Esophagus squamous epithelium (tissue), 5 donors: ENCODE measurements around the gene FPR2. TPM values are rescaled to one million over a fixed set of nuclear protein-coding genes. Genes with fewer than 3 reads are reported as not detected.

Source experiments
- DNase-seq: peaks from one replicate; lab custom pipeline; 2025; lab: John Stamatoyannopoulos, UW
- H3K27ac ChIP-seq, 4 donors: fragments of 200-600 bp; sonication (generic); one replicate each; pipeline ENCODE4 v1.5.1; 2016 to 2019; ENCODE audit warnings: mild to moderate bottlenecking in 1 of 4
- H3K27me3 ChIP-seq, 4 donors: fragments of 200-600 bp; sonication (generic); 1 replicate in 3 of 4; 2 replicates in 1 of 4; pipeline versions ENCODE4 v1.5.1 to v1.6.0; 2017 to 2021; ENCODE audit warnings: antibody characterized with exemption in 1 of 4
- H3K36me3 ChIP-seq, 3 donors: fragments of 200-600 bp; sonication (generic); one replicate each; pipeline ENCODE4 v1.5.1; 2016 to 2019
- H3K4me1 ChIP-seq, 3 donors: fragments of 200-600 bp; sonication (generic); one replicate each; pipeline ENCODE4 v1.5.1; 2017 to 2019
- H3K4me3 ChIP-seq, 4 donors: fragments of 200-600 bp; sonication (generic); 1 replicate in 3 of 4; 2 replicates in 1 of 4; pipeline ENCODE4 v1.5.1; 2016 to 2019; ENCODE audit warnings: mild to moderate bottlenecking in 2 of 4, moderate library complexity in 1 of 4
- H3K9me3 ChIP-seq, 3 donors: fragments of 200-600 bp; sonication (generic); one replicate each; pipeline ENCODE4 v1.5.1; 2016 to 2019
- CTCF ChIP-seq, 6 experiments: fragments of 450-650 bp in 4 of 6; fragments of 200-600 bp in 2 of 6; sonication (generic) in 2 of 6; IDR thresholded peaks; one replicate each; pipeline ENCODE4 v1.5.1; 2016 to 2019; ENCODE audit warnings: antibody characterized with exemption in 6 of 6, mild to moderate bottlenecking in 4 of 6, moderate library complexity in 4 of 6
- POLR2A ChIP-seq, 4 donors: fragments of 450-650 bp; IDR thresholded peaks; one replicate each; pipeline ENCODE4 v1.6.1; 2017; ENCODE audit warnings: antibody characterized with exemption in 4 of 4, mild to moderate bottlenecking in 4 of 4, moderate library complexity in 3 of 4
- WGBS, 2 donors: methylation state at CpG; one replicate each; pipeline ENCODE4 v1.1.5; 2018; 5-methylcytosine and 5-hydroxymethylcytosine counted together
- intact Hi-C: fragments of 100-400 bp; cut with DNase I; formaldehyde crosslinking; loops from one replicate; pipeline ENCODE4 v1.15.0; 2022
- total RNA-seq, 4 donors: library from RNA; depleted of rRNA; stranded (reverse); fragments of >200 nt; gene quantifications; one replicate each; pipeline ENCODE4 v1.1.0, GENCODE V29; 2016
- donor health status: DM: yes; HTN: yes; CAD: no.

Gene FPR2
- total RNA-seq, 4 donors from 2014 or later: 0.79 to 2.2 TPM; not detected in 2

GRCh38 chr19:51807925-51808324, 46.9 kb downstream of the FPR2 start:
- H3K36me3 ChIP-seq: no peaks in the 10 kb centered on the region
- intact Hi-C loops: no loop called here
- 76 to 78% methylated on average over 2 of the region's 2 CpGs for whole genome bisulfite sequencing, 2 donors
- DNase-seq: no peak
- no peaks in the 10 kb centered on the region for H3K9me3 ChIP-seq
- no peaks in the 10 kb centered on the region for H3K4me1 ChIP-seq
- TF ChIP-seq POLR2A (IDR thresholded peaks at IDR 0.05) (no peak), CTCF (IDR thresholded peaks at IDR 0.05) (no peak)
- H3K27me3 ChIP-seq: no peaks in the 10 kb centered on the region
- H3K27ac ChIP-seq: no peak overlapping the region
- H3K4me3 ChIP-seq: no peak overlapping the region

GRCh38 chr19:51808333-51808986, 47.5 kb downstream of the FPR2 start:
- no peaks in the 10 kb centered on the region for H3K9me3 ChIP-seq
- H3K36me3 ChIP-seq: no peaks in the 10 kb centered on the region
- DNase-seq: no peak
- H3K4me1 ChIP-seq: no peaks in the 10 kb centered on the region
- no peak overlapping the region for H3K27ac ChIP-seq
- no peak for TF ChIP-seq POLR2A (IDR thresholded peaks at IDR 0.05)
- 68 to 72% methylated on average over 8 of the region's 8 CpGs for WGBS, 2 donors
- no peak overlapping the region for H3K4me3 ChIP-seq
- H3K27me3 ChIP-seq: no peaks in the 10 kb centered on the region
- intact Hi-C loops: no loop called here

GRCh38 chr19:51809787-51810186, 48.8 kb downstream of the FPR2 start:
- Histone ChIP-seq H3K4me3 (no peak overlapping the region), H3K9me3 (no peaks in the 10 kb centered on the region), H3K27me3 (no peaks in the 10 kb centered on the region), H3K27ac (no peak overlapping the region), H3K36me3 (no peaks in the 10 kb centered on the region), H3K4me1 (no peaks in the 10 kb centered on the region)
- TF ChIP-seq CTCF (IDR thresholded peaks at IDR 0.05) (no peak), POLR2A (IDR thresholded peaks at IDR 0.05) (no peak)
- DNase-seq: no peak
- intact Hi-C loops: no loop called here
- 49 to 60% methylated on average over 4 of the region's 4 CpGs for WGBS, 2 donors

- no peak for TF ChIP-seq CTCF (IDR thresholded peaks at IDR 0.05)
- H3K4me3 ChIP-seq: no peak overlapping the region
- H3K27ac ChIP-seq: no peak overlapping the region
- intact Hi-C loops: no loop called here
- H3K27me3 ChIP-seq: no peaks in the 10 kb centered on the region
- no peaks in the 10 kb centered on the region for H3K4me1 ChIP-seq
- 74 to 77% methylated on average over 7 of the region's 7 CpGs for WGBS, 2 donors
- no peaks in the 10 kb centered on the region for H3K9me3 ChIP-seq
- no peaks in the 10 kb centered on the region for H3K36me3 ChIP-seq
- no peak for DNase-seq
These were observed 49.2 kb downstream of the FPR2 start for GRCh38 chr19:51810223-51810622.

- Histone ChIP-seq H3K36me3 (no peaks in the 10 kb centered on the region), H3K9me3 (no peaks in the 10 kb centered on the region), H3K27ac (peak overlapping the region in 2 of 4 donors; percentile 23 to 25), H3K4me1 (no peaks in the 10 kb centered on the region), H3K4me3 (no peak overlapping the region), H3K27me3 (no peaks in the 10 kb centered on the region)
- no peak for DNase-seq
- TF ChIP-seq POLR2A (IDR thresholded peaks at IDR 0.05) (peak in 1 of 4 donors; percentile 36), CTCF (IDR thresholded peaks at IDR 0.05) (no peak)
- WGBS, 2 donors: 71 to 88% methylated on average over 11 of the region's 11 CpGs
- intact Hi-C loops: no loop called here
These were observed 50.4 kb downstream of the FPR2 start for GRCh38 chr19:51811344-51811743.
